SK-N-SH treated with all-trans-retinoic acid at 6 μM for 48 hours (cell line): ENCODE data around the gene ANO3.

Experiments used
- BACH2 ChIP-seq: fragments of 250-450 bp; sonication (Bioruptor Pico); IDR thresholded peaks from 2 replicates; pipeline ENCODE4 v1.9.0; 2021; ENCODE audit warnings: mild to moderate bottlenecking, borderline replicate concordance
- ESRRG ChIP-seq: fragments of 250-450 bp; sonication (Bioruptor Pico); IDR thresholded peaks from 2 replicates; pipeline ENCODE4 v1.6.1; 2021; ENCODE audit warnings: mild to moderate bottlenecking
- GLIS3 ChIP-seq: fragments of 250-450 bp; sonication (Bioruptor Pico); IDR thresholded peaks from 2 replicates; pipeline ENCODE4 v1.5.0; 2020; ENCODE audit warnings: mild to moderate bottlenecking, moderate library complexity
- ISL1 ChIP-seq: fragments of 250-450 bp; sonication (Bioruptor Pico); IDR thresholded peaks from 2 replicates; pipeline ENCODE4 v2.1.2; 2022; ENCODE audit warnings: mild to moderate bottlenecking, moderate library complexity
- PATZ1 ChIP-seq: fragments of 250-450 bp; sonication (Bioruptor Pico); IDR thresholded peaks from 2 replicates; pipeline ENCODE4 v1.8.0; 2020; ENCODE audit warnings: mild to moderate bottlenecking, moderate library complexity, borderline replicate concordance
- ZC3H10 ChIP-seq: fragments of 250-450 bp; sonication (Bioruptor Pico); IDR thresholded peaks from 2 replicates; pipeline ENCODE4 v1.5.1; 2021; ENCODE audit warnings: mild to moderate bottlenecking, moderate library complexity
- ZFP3 ChIP-seq: fragments of 250-450 bp; sonication (Bioruptor Pico); IDR thresholded peaks from 2 replicates; pipeline ENCODE4 v1.5.0; 2020; ENCODE audit warnings: mild to moderate bottlenecking, moderate library complexity
- ZFP30 ChIP-seq: fragments of 450-650 bp; formaldehyde crosslinking; IDR thresholded peaks from 2 replicates; pipeline ENCODE4 v1.5.0; 2022; ENCODE audit warnings: mild to moderate bottlenecking, moderate library complexity
- ZNF70 ChIP-seq: fragments of 450-650 bp; formaldehyde crosslinking; IDR thresholded peaks from 2 replicates; pipeline ENCODE4 v1.5.0; 2020; ENCODE audit warnings: mild to moderate bottlenecking, moderate library complexity
- TF ChIP-seq, protein P1 (sequence below): fragments of 250-450 bp; sonication (Bioruptor Pico); IDR thresholded peaks from 2 replicates; pipeline ENCODE4 v1.5.1; 2020; ENCODE audit warnings: low read depth, mild to moderate bottlenecking, moderate library complexity

GRCh38 chr11:26593691-26594090 is 261.8 kb downstream of the ANO3 start:
- TF ChIP-seq ISL1 (CRISPR knock-in tag) = no peak
- TF ChIP-seq ZFP30 = no peak
- no peak for TF ChIP-seq ESRRG (CRISPR knock-in tag)
- TF ChIP-seq, protein P1, sequence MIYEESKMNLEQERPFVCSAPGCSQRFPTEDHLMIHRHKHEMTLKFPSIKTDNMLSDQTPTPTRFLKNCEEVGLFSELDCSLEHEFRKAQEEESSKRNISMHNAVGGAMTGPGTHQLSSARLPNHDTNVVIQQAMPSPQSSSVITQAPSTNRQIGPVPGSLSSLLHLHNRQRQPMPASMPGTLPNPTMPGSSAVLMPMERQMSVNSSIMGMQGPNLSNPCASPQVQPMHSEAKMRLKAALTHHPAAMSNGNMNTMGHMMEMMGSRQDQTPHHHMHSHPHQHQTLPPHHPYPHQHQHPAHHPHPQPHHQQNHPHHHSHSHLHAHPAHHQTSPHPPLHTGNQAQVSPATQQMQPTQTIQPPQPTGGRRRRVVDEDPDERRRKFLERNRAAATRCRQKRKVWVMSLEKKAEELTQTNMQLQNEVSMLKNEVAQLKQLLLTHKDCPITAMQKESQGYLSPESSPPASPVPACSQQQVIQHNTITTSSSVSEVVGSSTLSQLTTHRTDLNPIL (CRISPR knock-in tag) = no peak
- TF ChIP-seq ZNF70 (CRISPR knock-in tag) = no peak
- TF ChIP-seq PATZ1 = no peak
- no peak for TF ChIP-seq ZC3H10 (CRISPR knock-in tag)
- TF ChIP-seq GLIS3 (CRISPR knock-in tag) = no peak
- no peak for TF ChIP-seq ZFP3 (CRISPR knock-in tag)
- no peak for TF ChIP-seq BACH2
